ENCODE results near the gene BRD7. TPM values are rescaled to one million over a fixed set of nuclear protein-coding genes. Genes with fewer than 3 reads are reported as not detected.

BRD7 gene
- polyA plus RNA-seq = 10 to 100 TPM; 40.7 to 71.6 (median 43.4) TPM
- long read RNA-seq, donor 1 = 0 reads
- long read RNA-seq, donor 2, partial matches to known transcripts = 6 of 7 reads
- long read RNA-seq, donor 2, other reads (novel, unspliced or antisense) = 0 of 7 reads
- long read RNA-seq, donor 3, full-length matches to known transcripts = 1 of 20 reads
- long read RNA-seq, donor 3, partial matches to known transcripts = 19 of 20 reads
- long read RNA-seq, donor 3, other reads (novel, unspliced or antisense) = 0 of 20 reads
- long read RNA-seq, donor 4 = 0 reads
- long read RNA-seq, donor 5, full-length matches to known transcripts = 1 of 1 reads
- long read RNA-seq, donor 5, partial matches to known transcripts = 0 of 1 reads
- long read RNA-seq, donor 5, other reads (novel, unspliced or antisense) = 0 of 1 reads
- long read RNA-seq, donor 6, full-length matches to known transcripts = 5 of 13 reads
- long read RNA-seq, donor 6, partial matches to known transcripts = 8 of 13 reads
- long read RNA-seq, donor 6, other reads (novel, unspliced or antisense) = 0 of 13 reads
- long read RNA-seq, donor 7, full-length matches to known transcripts = 4 of 33 reads
- long read RNA-seq, donor 7, partial matches to known transcripts = 29 of 33 reads
- long read RNA-seq, donor 7, other reads (novel, unspliced or antisense) = 0 of 33 reads
- long read RNA-seq, donor 8 = 0 reads
- long read RNA-seq, donor 9 = 0 reads
- long read RNA-seq, donor 10, full-length matches to known transcripts = 4 of 27 reads
- long read RNA-seq, donor 10, partial matches to known transcripts = 23 of 27 reads
- long read RNA-seq, donor 10, other reads (novel, unspliced or antisense) = 0 of 27 reads

DNA sequence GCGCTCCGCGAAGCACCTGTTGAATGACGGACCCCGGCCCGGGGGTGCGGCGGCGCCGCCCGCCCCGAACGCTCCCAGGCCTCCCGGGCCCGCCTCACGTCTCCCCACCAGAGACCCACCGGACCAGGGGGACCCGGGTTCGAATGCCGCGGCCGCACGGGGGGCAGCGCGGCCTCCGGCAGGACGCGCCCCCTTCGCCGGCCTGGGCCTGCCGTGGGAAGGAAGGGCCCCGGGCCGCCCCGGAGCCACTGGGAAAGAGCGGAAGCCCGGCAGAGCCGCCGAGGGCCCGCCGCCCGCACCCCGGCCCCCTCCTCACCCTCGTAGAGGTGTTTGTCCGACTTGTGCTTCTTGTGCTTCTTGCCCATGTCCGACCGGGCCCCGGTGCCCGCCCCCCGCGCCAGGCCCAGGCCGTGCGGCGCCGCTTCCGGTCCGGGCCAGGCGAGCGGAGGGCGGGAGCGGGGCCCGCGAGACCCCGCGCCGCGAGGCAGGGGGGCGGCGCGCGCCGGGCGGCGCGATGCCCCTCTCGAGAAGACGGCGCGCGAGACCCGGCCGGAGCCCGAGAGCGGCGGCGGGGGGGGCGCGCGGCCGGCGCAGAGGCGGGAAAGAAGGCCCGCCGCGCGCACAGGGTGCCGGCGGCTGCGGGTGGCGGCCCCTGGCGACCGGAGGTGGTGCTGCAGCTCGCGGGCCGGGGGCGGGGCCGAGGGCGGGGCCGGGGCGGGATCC, at the start of gene BRD7:
Gene BRD7, minus strand, starts transcription at position 579 of the 723 bp plus-strand sequence. Its CDS starts 214 bp downstream, at position 365.
- Histone ChIP-seq H3K27me3 (ENCODE audit: control insufficient read depth in 3 of 3, insufficient read depth in 3 of 3, low read length in 3 of 3) (no peaks in the 10 kb centered on the region), H3K4me3 (ENCODE audit: low read depth in 1 of 3, low read length in 3 of 3) (peak within 1 kb of the TSS; percentile 58 to 96 (median 93)), H3K9me3 (ENCODE audit: control insufficient read depth in 2 of 2, insufficient read depth in 1 of 2, low read depth in 1 of 2, low read length in 1 of 2) (peaks cover 0 to 3% of the 10 kb centered on the region in 2 donors), H3K36me3 (ENCODE audit: control insufficient read depth in 3 of 3, insufficient read depth in 2 of 3, low read depth in 1 of 3, low read length in 3 of 3) (peaks cover 3 to 7% (median 5%) of the 10 kb centered on the region in 3 donors), H3K27ac (ENCODE audit: low read depth in 1 of 3, low read length in 2 of 3) (peak within 1 kb of the TSS; percentile 12 to 72 (median 24)), H3K4me1 (ENCODE audit: control insufficient read depth in 3 of 3, insufficient read depth in 2 of 3, low read depth in 1 of 3, low read length in 2 of 3) (peaks cover 3 to 6% (median 3%) of the 10 kb centered on the region in 3 donors)
- DNase-seq (peak; percentile 52 to 77), FAIRE-seq (no peak)
- 0 to 1% (median 0%) methylated on average over 41 to 109 of the region's 109 CpGs for WGBS, 3 donors

DNA sequence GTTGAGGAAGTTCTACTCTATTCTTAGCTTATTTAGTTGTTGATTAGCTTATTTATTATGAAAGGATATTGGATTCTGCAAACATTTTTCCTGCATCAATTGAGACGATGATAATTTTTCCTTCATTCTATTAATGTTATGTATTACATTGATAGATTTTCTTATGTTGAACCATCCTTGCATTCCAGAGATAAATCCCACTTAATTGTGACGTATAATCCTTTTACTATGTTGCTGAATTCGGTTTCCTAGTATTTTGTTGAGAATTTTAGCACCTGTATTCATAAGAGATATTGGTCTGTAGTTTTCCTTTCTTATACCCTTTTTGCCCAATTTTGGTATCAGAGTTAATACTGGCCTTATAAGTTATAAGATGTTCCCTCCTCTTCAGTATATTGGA, 47.6 kb upstream of the BRD7 start:
- H3K4me1 ChIP-seq (ENCODE audit: control insufficient read depth in 3 of 3, insufficient read depth in 2 of 3, low read depth in 1 of 3, low read length in 2 of 3) = no peaks in the 10 kb centered on the region
- FAIRE-seq (no peak), DNase-seq (no peak)
- peaks cover 0 to 6% of the 10 kb centered on the region in 2 donors for H3K9me3 ChIP-seq (ENCODE audit: control insufficient read depth in 2 of 2, insufficient read depth in 1 of 2, low read depth in 1 of 2, low read length in 1 of 2)
- H3K27me3 ChIP-seq (ENCODE audit: control insufficient read depth in 3 of 3, insufficient read depth in 3 of 3, low read length in 3 of 3) = no peaks in the 10 kb centered on the region
- no peaks in the 10 kb centered on the region for H3K36me3 ChIP-seq (ENCODE audit: control insufficient read depth in 3 of 3, insufficient read depth in 2 of 3, low read depth in 1 of 3, low read length in 3 of 3)
- no peak overlapping the region for H3K4me3 ChIP-seq (ENCODE audit: low read depth in 1 of 3, low read length in 3 of 3)
- no peak overlapping the region for H3K27ac ChIP-seq (ENCODE audit: low read depth in 1 of 3, low read length in 2 of 3)
- WGBS, 3 donors = 60 to 67% (median 63%) methylated on average over 3 of the region's 3 CpGs

DNA sequence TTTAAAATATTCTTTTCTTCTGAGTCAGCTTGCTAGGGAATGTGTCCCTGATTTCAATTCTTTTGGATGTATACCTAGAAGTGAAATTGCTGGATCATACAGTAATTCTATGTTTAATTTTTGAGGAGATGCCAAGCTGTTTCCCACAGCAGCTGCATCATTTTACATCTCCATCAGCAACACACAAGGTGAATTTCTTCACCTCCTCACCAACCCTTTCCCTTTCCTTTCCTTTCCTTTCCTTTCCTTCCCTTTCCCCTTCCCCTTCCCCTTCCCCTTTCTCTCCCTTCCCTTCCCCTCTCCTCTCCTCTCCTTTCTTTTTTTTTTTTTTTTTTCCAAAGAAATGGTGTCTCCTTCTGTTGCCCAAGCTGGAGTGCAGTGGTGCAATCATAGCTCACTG, 45.4 kb upstream of the BRD7 start:
- H3K9me3 ChIP-seq (ENCODE audit: control insufficient read depth in 2 of 2, insufficient read depth in 1 of 2, low read depth in 1 of 2, low read length in 1 of 2) = peaks cover 0 to 3% of the 10 kb centered on the region in 2 donors
- H3K36me3 ChIP-seq (ENCODE audit: control insufficient read depth in 3 of 3, insufficient read depth in 2 of 3, low read depth in 1 of 3, low read length in 3 of 3) = no peaks in the 10 kb centered on the region
- no peaks in the 10 kb centered on the region for H3K27me3 ChIP-seq (ENCODE audit: control insufficient read depth in 3 of 3, insufficient read depth in 3 of 3, low read length in 3 of 3)
- H3K27ac ChIP-seq (ENCODE audit: low read depth in 1 of 3, low read length in 2 of 3) = no peak overlapping the region
- H3K4me1 ChIP-seq (ENCODE audit: control insufficient read depth in 3 of 3, insufficient read depth in 2 of 3, low read depth in 1 of 3, low read length in 2 of 3) = no peaks in the 10 kb centered on the region
- no peak for DNase-seq
- FAIRE-seq = no peak
- H3K4me3 ChIP-seq (ENCODE audit: low read depth in 1 of 3, low read length in 3 of 3) = no peak overlapping the region

DNA sequence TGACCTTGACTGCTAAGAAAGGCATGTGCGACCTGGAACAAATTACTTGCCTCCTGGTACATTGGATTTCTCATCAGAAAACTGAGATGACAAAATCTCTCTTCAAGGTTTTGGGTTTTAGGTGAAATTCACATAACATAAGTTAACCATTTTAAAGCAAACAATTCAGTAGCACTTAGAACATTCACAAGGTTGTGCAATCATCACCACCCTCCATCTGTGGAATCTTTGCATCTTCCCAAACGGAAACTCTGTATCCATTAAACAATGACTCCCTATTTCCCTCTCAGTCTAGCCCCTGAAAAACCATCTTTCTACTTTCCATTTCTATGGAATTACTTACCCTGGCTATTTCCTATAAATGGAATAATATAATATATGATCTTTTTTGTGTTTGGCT, 42.2 kb upstream of the BRD7 start:
- H3K27ac ChIP-seq (ENCODE audit: low read depth in 1 of 3, low read length in 2 of 3) = no peak overlapping the region
- H3K27me3 ChIP-seq (ENCODE audit: control insufficient read depth in 3 of 3, insufficient read depth in 3 of 3, low read length in 3 of 3) = no peaks in the 10 kb centered on the region
- H3K36me3 ChIP-seq (ENCODE audit: control insufficient read depth in 3 of 3, insufficient read depth in 2 of 3, low read depth in 1 of 3, low read length in 3 of 3) = no peaks in the 10 kb centered on the region
- FAIRE-seq (no peak), DNase-seq (no peak)
- no peak overlapping the region for H3K4me3 ChIP-seq (ENCODE audit: low read depth in 1 of 3, low read length in 3 of 3)
- no peaks in the 10 kb centered on the region for H3K9me3 ChIP-seq (ENCODE audit: control insufficient read depth in 2 of 2, insufficient read depth in 1 of 2, low read depth in 1 of 2, low read length in 1 of 2)
- 87 to 91% (median 88%) methylated on average over 2 of the region's 2 CpGs for WGBS, 3 donors
- H3K4me1 ChIP-seq (ENCODE audit: control insufficient read depth in 3 of 3, insufficient read depth in 2 of 3, low read depth in 1 of 3, low read length in 2 of 3) = no peaks in the 10 kb centered on the region

DNA sequence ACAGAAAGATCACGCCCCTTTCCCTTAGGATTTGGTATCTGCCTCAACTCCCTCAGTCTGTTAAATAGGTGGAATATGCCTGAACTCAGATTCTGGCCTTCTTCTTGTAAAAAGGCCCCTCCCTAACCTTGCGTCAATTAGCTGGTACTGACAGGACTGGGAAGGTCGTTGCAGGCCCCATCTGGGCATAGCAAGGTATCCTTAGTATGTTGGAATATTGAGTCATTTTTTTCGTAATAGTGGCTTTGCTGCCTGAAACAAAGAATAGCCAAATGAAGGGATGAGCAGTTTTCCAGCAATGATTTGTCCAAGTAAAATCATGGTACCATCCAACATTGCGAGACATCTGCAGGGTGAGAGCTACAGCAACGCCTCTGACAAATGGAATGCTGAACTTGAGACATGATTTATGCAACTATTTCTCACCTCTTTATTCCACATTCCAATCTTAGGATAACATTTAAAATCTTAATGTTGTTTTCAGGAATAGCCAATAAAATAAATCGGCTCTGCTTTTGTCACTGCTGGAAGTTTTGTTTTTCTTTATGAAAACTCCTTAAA, 39.3 kb upstream of the BRD7 start:
- H3K36me3 ChIP-seq (ENCODE audit: control insufficient read depth in 3 of 3, insufficient read depth in 2 of 3, low read depth in 1 of 3, low read length in 3 of 3) = no peaks in the 10 kb centered on the region
- H3K27me3 ChIP-seq (ENCODE audit: control insufficient read depth in 3 of 3, insufficient read depth in 3 of 3, low read length in 3 of 3) = no peaks in the 10 kb centered on the region
- DNase-seq (no peak), FAIRE-seq (no peak)
- H3K9me3 ChIP-seq (ENCODE audit: control insufficient read depth in 2 of 2, insufficient read depth in 1 of 2, low read depth in 1 of 2, low read length in 1 of 2) = no peaks in the 10 kb centered on the region
- WGBS, 3 donors = 55 to 77% (median 56%) methylated on average over 7 of the region's 7 CpGs
- no peaks in the 10 kb centered on the region for H3K4me1 ChIP-seq (ENCODE audit: control insufficient read depth in 3 of 3, insufficient read depth in 2 of 3, low read depth in 1 of 3, low read length in 2 of 3)
- H3K4me3 ChIP-seq (ENCODE audit: low read depth in 1 of 3, low read length in 3 of 3) = no peak overlapping the region
- H3K27ac ChIP-seq (ENCODE audit: low read depth in 1 of 3, low read length in 2 of 3) = no peak overlapping the region

DNA sequence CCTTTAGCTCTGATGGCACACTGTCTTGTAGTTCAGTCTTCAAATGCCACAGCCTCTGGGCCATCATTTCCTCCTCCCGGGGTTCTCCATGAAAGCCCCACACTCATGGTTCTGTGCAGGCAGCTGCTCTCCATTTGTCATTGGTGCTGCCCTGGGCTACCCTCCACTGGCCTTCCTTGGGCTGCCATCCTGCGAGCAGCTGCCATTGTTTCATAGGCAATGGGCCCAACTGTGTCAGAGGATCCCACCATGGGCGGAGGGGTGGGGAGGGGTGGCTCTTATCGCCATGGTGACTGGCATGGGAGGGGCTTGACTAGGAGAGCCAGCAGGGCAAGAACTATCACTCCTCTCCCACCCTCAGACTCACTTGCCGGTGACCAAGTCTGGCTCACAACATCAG, 38.6 kb upstream of the BRD7 start:
- FAIRE-seq (no peak), DNase-seq (no peak)
- no peaks in the 10 kb centered on the region for H3K4me1 ChIP-seq (ENCODE audit: control insufficient read depth in 3 of 3, insufficient read depth in 2 of 3, low read depth in 1 of 3, low read length in 2 of 3)
- no peaks in the 10 kb centered on the region for H3K36me3 ChIP-seq (ENCODE audit: control insufficient read depth in 3 of 3, insufficient read depth in 2 of 3, low read depth in 1 of 3, low read length in 3 of 3)
- 73 to 83% (median 82%) methylated on average over 5 of the region's 5 CpGs for WGBS, 3 donors
- H3K4me3 ChIP-seq (ENCODE audit: low read depth in 1 of 3, low read length in 3 of 3) = no peak overlapping the region
- no peaks in the 10 kb centered on the region for H3K9me3 ChIP-seq (ENCODE audit: control insufficient read depth in 2 of 2, insufficient read depth in 1 of 2, low read depth in 1 of 2, low read length in 1 of 2)
- H3K27ac ChIP-seq (ENCODE audit: low read depth in 1 of 3, low read length in 2 of 3) = no peak overlapping the region
- no peaks in the 10 kb centered on the region for H3K27me3 ChIP-seq (ENCODE audit: control insufficient read depth in 3 of 3, insufficient read depth in 3 of 3, low read length in 3 of 3)

DNA sequence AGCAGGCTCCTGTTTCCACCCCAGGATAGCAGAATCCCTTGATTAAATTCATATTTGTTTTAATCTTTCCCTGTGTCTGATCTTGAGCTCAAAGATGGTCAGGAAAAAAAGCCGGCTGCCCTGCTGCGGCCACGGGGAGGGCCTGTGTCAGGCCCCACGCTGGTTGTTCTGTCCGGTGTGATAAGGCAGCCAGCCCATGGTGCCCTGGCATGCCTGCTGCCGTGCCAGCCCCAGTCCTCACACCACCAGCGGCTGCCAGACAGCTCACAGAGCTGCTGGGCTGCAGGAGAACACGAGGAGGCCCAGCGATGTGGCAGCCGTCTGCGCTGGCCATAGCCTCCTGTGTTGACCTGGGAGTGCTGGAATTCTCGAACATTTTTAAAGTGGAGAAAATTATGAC, 34.7 kb upstream of the BRD7 start:
- no peak for FAIRE-seq

DNA sequence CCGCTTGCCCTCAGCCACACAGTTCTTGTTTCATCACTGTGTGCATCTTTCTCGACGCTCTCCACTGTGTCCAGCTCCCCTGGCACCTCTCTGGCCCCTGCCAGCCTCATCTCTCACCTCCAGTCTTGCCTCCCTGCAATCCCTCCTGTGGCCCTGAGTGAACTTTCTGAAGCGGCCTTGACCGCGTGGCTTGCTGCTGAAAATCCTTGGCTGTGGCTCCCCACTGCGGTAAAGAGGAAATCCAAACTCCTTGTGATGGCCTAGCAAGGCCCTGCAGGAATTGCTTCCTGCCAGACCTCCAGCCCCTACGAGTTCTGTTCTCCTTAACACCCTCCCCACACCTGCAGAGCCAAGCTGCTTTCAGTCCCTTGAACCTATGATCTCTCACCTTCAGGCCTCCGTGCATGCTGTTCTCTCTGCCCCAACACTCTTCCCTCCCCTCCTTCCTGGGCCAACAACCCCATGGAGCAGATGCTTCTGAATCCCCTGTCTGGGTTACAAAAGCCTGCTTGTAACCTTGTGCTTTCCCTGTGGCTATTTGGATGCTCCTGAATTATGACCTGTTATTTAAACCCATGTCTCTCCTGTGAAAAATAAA, 33.6 kb upstream of the BRD7 start:
- no peaks in the 10 kb centered on the region for H3K36me3 ChIP-seq (ENCODE audit: control insufficient read depth in 3 of 3, insufficient read depth in 2 of 3, low read depth in 1 of 3, low read length in 3 of 3)
- H3K27ac ChIP-seq (ENCODE audit: low read depth in 1 of 3, low read length in 2 of 3) = no peak overlapping the region
- no peak overlapping the region for H3K4me3 ChIP-seq (ENCODE audit: low read depth in 1 of 3, low read length in 3 of 3)
- no peak for FAIRE-seq
- H3K9me3 ChIP-seq (ENCODE audit: control insufficient read depth in 2 of 2, insufficient read depth in 1 of 2, low read depth in 1 of 2, low read length in 1 of 2) = no peaks in the 10 kb centered on the region
- 75 to 82% (median 79%) methylated on average over 9 of the region's 9 CpGs for WGBS, 3 donors
- no peaks in the 10 kb centered on the region for H3K4me1 ChIP-seq (ENCODE audit: control insufficient read depth in 3 of 3, insufficient read depth in 2 of 3, low read depth in 1 of 3, low read length in 2 of 3)
- DNase-seq = no peak
- H3K27me3 ChIP-seq (ENCODE audit: control insufficient read depth in 3 of 3, insufficient read depth in 3 of 3, low read length in 3 of 3) = no peaks in the 10 kb centered on the region

More for the DNA sequence above, 34.7 kb upstream of the BRD7 start:
- WGBS, 3 donors = 70 to 86% (median 79%) methylated on average over 12 of the region's 12 CpGs
- no peaks in the 10 kb centered on the region for H3K4me1 ChIP-seq (ENCODE audit: control insufficient read depth in 3 of 3, insufficient read depth in 2 of 3, low read depth in 1 of 3, low read length in 2 of 3)
- H3K36me3 ChIP-seq (ENCODE audit: control insufficient read depth in 3 of 3, insufficient read depth in 2 of 3, low read depth in 1 of 3, low read length in 3 of 3) = no peaks in the 10 kb centered on the region
- no peaks in the 10 kb centered on the region for H3K27me3 ChIP-seq (ENCODE audit: control insufficient read depth in 3 of 3, insufficient read depth in 3 of 3, low read length in 3 of 3)
- DNase-seq = no peak
- H3K9me3 ChIP-seq (ENCODE audit: control insufficient read depth in 2 of 2, insufficient read depth in 1 of 2, low read depth in 1 of 2, low read length in 1 of 2) = no peaks in the 10 kb centered on the region
- no peak overlapping the region for H3K27ac ChIP-seq (ENCODE audit: low read depth in 1 of 3, low read length in 2 of 3)
- H3K4me3 ChIP-seq (ENCODE audit: low read depth in 1 of 3, low read length in 3 of 3) = no peak overlapping the region

All from small intestine (tissue), 16 donors.